K562 treated with DMSO at 1 percent for 24 hours (cell line): ENCODE measurements around the gene CPT1B. TPM values are rescaled to one million over a fixed set of nuclear protein-coding genes. Genes with fewer than 3 reads are reported as not detected.

Experiments
- total RNA-seq: library from RNA; unstranded; fragments of 300-600 nt; gene quantifications from 2 replicates; pipeline ENCODE4 v1.2.3, GENCODE V29; 2022; ENCODE audit warnings: low read depth; ENCODE audit not compliant: insufficient read depth

The CPT1B gene
- total RNA-seq: 6.1 and 6.2 TPM in 2 replicates

GRCh38 chr22:50577987-50578775, at the start of gene CPT1B:
TSS of gene CPT1B (minus strand) at chr22:50578427. CDS start at chr22:50577915, 512 bp downstream.

DNA sequence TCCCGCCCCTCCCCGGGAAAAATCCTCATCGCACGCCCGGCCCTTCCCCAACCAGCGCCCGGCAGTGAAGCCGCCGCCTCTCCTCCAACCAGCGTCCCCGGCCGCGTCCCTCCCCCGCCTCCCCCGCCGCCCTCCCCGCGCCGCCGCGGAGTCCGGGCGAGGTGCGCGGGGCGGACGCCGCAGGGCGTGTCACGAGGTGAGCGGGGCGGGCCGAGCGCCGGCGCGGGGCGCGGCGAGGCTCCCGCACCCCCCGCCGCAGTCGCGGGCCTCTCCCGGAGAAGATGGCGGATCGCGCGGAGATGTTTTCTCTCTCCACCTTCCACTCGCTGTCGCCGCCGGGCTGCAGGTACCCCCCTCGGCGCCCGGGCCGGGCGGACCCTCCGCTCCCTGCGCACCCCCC, 22.3 kb upstream of the CPT1B start, which contains the start of gene MAPK8IP2:
Gene MAPK8IP2, plus strand, starts transcription at position 256 of the 400 bp plus-strand sequence. Its CDS starts 26 bp downstream, at position 282.

DNA sequence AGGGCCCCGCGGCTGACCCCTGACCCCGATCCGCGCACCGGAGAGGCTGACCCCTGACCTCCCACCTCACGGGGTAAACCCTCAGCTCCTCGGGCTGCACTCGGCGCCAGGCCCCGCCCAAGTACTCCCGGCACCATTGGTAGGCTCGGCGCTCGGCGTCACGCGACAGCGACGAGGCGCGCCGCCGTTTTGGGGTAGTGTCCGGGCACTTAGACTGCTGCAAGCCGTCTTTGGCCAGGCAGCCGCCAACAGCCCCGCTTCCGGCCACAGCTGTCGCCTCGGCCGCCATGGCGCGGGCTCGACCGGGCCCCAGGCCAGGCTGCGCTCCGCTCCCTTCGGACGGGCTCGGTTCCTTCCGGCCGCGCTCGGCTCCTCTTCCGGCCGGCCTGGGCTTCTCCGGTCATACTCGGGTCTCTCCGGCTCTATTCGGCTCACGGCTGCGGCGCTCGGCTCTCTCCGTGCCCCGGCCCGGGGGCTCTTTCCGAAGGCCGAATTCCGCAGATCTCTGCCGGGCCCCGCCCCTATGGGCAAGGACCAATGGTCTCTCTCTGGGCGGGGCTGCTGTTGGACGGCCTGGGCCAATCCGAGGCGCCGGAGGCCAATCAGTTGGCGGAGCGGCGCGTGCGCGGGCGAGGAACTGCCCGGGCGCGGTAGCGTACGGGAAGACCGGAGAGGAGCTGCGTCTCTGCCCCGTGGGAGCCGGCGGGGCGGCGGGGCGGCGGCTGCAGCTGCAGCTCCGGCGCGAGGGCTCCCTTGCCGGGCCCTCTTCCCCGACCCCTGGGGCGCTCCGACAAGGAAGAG, 4.5 kb upstream of the CPT1B start, which contains the start of gene CHKB:
Gene CHKB, minus strand, starts transcription at position 357 of the 801 bp plus-strand sequence. Its CDS starts 68 bp downstream, at position 289.

DNA sequence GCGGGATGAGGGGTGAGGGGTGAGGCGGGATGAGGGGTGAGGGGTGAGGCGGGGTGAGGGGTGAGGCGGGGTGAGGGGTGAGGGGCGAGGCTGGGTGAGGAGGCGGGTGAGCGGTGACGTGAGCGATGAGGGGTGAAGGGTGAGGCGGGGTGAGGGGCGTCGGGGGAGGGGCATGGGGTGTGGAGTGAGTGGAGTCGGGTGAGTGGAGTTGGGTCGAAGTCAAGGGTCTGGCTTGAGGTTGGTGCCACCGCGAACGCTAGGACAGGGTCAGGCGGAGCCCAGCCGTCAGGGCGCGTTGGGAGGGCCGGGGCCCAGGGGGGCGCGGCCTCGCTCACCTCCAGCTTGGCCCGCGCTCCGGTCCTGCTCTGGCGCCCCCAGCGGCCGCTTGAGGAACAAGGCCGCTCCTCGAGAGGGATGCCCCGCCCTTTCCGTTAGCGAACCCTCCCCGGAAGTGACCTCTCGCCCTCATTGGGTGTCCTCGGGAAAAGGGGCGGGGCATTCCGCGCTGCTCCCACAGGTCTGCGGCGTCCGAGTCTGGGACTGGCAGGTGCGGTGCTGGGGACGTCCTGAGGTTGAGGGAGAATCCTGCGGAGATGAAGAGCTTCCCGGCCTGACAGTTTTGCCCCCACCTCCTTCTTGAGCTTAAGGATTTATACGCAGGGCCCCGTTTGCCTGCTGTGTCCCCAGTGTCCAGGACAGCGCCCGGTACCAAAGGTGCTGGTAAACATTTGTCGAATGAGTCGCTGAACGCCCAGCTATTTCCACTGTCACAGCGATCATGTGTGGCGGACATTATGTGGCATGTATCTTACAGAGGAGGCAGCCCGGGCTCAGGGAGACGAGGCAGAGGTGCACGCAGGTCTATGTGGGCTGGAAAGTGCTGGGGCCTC, 15.5 kb downstream of the CPT1B start, which contains the start of gene SYCE3:
Gene SYCE3, minus strand, starts transcription at position 397 of the 890 bp plus-strand sequence. CDS start 6,514 bp downstream, outside the sequence.

GRCh38 chr22:50545522-50546325, 32.5 kb downstream of the CPT1B start, which contains the start of gene KLHDC7B:
TSS of gene KLHDC7B (plus strand) at chr22:50545899. CDS start at chr22:50546244, 345 bp downstream.

GRCh38 chr22:50529897-50530579, 48.2 kb downstream of the CPT1B start, which contains the start of gene TYMP:
TSS of gene TYMP (minus strand) at chr22:50530012. CDS start at chr22:50529709, 303 bp downstream.

DNA sequence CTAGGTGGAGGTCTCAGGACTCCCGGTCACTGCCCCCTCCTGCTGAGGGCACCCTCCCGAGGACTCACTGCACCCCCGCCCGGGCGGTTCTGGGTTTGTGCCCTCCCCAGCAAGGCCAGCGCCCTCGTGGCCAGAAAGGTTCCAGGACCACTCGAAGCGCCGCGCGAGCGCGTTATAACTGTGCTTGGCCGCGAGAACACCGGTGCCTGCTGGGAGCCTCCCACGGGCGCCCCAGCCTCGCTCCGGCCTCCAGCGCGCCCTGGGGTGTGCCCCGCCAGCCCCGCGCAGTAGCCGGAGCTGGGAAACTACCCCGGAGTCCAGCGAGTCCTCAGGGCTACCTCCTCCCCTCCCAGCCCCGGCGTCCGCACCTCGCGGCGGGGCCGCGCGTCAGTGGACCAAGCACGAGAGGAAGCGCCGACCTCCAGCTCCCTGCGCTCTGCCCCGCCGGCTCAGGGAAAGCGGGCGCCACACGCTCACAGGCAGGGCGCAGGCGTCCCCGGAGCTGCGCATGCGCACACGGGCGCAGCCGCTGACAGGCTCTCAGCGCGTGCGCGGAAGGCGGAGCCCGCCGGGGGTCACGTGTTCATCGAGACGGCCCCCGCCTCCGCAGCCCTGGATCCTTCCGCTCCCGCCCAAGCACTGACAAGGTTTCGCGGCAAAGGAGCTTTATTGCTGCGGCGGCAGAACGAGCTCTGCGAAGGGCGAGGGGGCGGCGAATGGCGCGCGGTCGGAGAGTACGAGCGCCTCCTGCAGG, 52.9 kb downstream of the CPT1B start, which contains the start of gene SCO2:
Gene SCO2, minus strand, starts transcription at position 495 of the 754 bp plus-strand sequence. CDS start 1,187 bp downstream, outside the sequence.

Other genes starting within 250 kb of the CPT1B start
- gene PPP6R2, start 235.1 kb downstream of the CPT1B start, total RNA-seq: 61.9 and 66.5 TPM in 2 replicates
- 69.1 and 76.1 TPM in 2 replicates for gene SBF1, start 103.4 kb downstream of the CPT1B start, total RNA-seq
- 12.9 and 14.0 TPM in 2 replicates for gene ADM2, start 96.9 kb downstream of the CPT1B start, total RNA-seq
- gene MIOX, start 91.6 kb downstream of the CPT1B start, total RNA-seq: not detected in 2 replicates
- gene LMF2, start 70.7 kb downstream of the CPT1B start, total RNA-seq: 72.9 and 74.8 TPM in 2 replicates
- 67.3 and 87.7 TPM in 2 replicates for gene NCAPH2, start 70.2 kb downstream of the CPT1B start, total RNA-seq
- 3.4 and 6.5 TPM in 2 replicates for gene SCO2, start 52.8 kb downstream of the CPT1B start, total RNA-seq
- 2.3 and 3.7 TPM in 2 replicates for gene TYMP, start 48.4 kb downstream of the CPT1B start, total RNA-seq
- gene KLHDC7B, start 32.5 kb downstream of the CPT1B start, total RNA-seq: 5.1 and 7.9 TPM in 2 replicates
- gene SYCE3, start 15.5 kb downstream of the CPT1B start, total RNA-seq: not detected in 2 replicates
- gene CHKB, start 4.4 kb upstream of the CPT1B start, total RNA-seq: 10.0 and 15.3 TPM in 2 replicates
- gene MAPK8IP2, start 22.4 kb upstream of the CPT1B start, total RNA-seq: 1.1 and 1.8 TPM in 2 replicates
- gene ARSA, start 49.7 kb upstream of the CPT1B start, total RNA-seq: 23.1 and 29.4 TPM in 2 replicates
- 0.13 TPM in 2 replicates for gene SHANK3, start 94.4 kb upstream of the CPT1B start, total RNA-seq
- gene ACR, start 159.8 kb upstream of the CPT1B start, total RNA-seq: not detected in 2 replicates
- gene RABL2B, start 205.2 kb upstream of the CPT1B start, total RNA-seq: 4.1 and 6.1 TPM in 2 replicates